Myocyte (in vitro differentiated cells): Measurements from ENCODE around the gene ZMPSTE24. TPM values are rescaled to one million over a fixed set of nuclear protein-coding genes. Genes with fewer than 3 reads are reported as not detected.
"Not testable (repeated sequence)": the region's sequence is repeated elsewhere in the genome, so short reads cannot be mapped to it uniquely, and the experiment has no call there.

Experiments used
- DNase-seq: peaks from one replicate; pipeline ENCODE4 v3.0.0-alpha.2; 2012; ENCODE audit warnings: low read depth
- total RNA-seq: library from RNA; depleted of rRNA; stranded (reverse); fragments of >200 nt; gene quantifications from 2 replicates; pipeline ENCODE4 v1.2.3, GENCODE V29; 2014

ZMPSTE24 gene
- total RNA-seq, 1 donor from 2014 or later: 52.2 TPM

DNA sequence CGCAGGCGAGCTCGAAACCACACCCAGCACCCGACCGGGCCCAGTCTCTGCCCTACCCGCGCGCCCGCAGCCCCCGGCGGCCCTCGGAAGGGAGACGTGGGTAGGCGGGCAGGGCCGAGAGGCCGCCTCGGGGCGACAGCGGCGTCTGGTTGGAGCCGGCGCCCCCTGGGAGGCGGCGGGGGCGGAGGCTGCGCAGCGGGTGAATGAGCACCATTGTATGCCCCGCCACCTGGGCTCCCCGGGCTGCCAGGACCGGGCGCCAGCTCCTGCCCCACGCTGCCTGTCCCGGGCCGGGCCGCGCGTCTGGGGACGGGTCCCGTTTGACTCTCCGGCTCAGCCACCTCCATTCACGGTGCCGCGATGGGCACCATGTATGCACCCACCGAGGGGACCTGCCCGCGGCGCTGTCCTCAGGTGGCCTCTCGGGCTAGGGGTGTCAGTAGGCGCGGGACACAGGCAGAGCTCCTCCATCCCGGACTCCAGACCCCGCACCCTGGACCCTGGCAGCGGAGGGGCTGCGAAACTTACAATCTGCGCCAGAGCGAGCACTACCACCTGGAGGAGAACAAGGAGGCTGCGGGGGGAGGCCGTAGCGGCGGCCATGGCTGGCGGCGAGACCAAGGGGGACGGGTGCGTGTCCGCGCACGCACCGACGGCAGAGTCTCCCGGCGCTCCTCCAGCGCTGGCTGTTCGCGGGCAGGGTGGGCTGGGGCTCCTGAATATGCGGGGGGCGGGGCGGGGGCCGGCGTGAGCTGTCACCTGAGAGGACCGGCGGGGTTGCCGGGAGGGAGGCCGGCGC is 58.8 kb downstream of the ZMPSTE24 start, which contains the start of gene COL9A2:
Gene COL9A2 (minus strand): TSS at position 692 of the 799 bp plus-strand sequence. CDS start 89 bp downstream, at position 603.
- DNase-seq: peak; percentile 23

DNA sequence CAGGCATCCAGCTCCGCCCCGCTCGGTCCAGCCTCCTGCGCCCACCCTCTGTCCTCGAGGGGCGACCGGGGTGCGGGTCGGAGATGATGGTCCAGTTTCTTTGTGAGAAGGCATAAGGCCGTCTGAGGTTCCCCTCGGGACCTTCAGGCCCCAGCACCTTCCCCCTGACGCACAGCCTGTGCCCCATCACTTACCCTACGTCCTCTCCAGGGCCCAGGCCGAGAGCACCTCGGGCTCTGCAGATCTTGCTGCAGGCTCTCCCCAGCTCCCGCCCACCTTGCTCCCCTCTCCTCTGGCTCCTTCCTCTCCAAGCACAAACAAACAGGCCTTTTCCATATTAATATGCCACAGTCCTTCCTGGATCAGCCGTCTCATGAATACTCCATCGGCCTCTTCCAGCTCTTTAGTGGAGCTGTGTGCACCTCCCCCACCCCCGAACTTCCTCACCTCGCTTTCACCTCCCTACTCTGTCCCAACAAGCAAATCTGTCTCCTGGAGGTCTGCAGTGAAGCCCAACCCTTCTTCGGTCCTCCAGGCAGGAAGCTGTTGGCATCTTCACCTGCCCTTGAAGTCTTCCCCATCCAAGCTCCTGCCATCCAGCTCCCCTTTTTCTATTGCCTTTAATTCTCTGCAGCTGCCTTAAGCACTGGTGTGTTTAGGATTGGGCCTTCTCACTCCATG is 59.5 kb downstream of the ZMPSTE24 start:
- no peak for DNase-seq

DNA sequence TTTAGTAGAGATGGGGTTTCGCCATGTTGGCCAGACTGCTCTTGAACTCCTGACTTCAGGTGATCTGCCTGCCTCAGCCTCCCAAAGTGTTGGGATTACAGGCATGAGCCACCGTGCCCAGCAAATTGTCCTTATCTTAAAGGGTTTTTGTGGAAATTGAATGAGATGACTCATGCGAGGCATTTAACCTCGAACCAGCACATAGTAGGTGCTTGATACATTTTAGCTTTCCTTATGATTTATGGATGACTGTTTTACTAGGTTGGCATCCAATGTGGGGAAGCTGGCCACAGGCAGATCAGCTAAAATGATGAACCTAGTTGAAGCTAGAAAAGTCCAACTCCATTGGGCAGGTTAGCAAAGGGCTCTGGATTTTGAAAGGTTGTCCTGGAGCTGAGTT is 60.4 kb downstream of the ZMPSTE24 start:
- no peak for DNase-seq

DNA sequence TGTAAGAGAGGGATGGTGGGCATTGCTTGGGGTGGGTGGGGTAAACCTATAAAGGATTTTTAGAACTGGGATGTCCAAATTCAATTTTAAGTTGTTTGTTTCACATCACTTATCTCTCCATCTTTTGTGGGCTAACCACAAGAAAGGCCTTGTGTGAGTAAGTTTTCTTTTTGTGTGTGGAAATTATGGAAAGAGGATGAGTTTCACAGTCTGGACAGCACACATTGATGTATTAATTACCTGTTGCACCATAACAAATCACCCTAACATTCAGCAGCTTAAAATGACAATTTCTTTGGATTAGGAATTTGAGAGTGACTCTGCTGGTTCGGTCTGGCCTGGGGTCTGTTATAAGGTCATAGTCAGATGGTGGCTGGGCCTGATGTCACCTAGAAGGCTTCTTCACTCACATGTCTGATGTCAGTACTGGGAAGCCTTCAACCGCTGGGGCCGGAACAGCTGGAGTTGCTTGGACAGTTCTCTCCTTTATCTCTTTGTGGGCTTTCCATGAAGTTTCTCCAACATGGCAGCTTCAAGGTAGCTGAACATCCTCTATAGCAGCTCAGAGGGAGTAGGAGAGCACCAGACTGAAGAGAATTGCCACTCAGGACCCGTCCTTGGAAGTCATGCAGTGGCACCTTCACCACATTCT is 61.1 kb downstream of the ZMPSTE24 start:
- no peak for DNase-seq

DNA sequence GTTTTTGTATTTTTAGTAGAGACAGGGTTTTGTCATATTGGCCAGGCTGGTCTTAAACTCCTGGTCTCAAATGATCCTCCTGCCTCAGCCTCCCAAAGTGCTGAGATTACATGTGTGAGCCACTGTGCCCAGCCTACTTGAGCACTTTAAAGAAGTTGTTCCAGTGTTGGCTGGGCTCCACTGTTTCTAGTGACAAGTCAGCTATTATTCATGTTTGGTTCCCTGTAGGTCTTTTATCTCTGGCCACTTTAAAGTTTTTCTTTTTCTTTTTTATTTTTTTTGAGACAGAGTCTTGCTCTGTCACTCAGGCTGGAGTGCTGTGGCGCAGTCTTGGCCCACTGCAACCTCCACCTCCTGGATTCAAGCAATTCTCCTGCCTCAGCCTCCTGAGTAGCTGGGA is 73.4 kb downstream of the ZMPSTE24 start:
- DNase-seq: not testable (repeated sequence)

DNA sequence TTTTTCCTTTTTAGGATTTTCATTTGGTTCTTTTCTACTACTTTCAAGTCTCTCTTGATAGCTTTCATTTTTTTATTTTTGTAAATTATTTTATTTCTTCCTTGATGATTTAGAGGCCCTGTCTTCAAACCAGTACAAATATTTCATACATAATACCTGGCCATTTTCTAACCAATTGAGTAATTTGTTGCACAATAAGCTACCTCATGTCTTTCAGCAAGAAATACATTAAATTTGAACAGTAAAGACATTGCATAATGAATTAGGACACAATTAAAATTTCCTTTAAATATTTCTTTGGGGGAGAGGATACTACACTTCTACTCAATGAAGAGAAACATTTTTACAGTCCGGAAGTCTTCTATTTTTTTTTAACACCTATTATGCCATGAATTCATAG is 74.7 kb downstream of the ZMPSTE24 start:
- DNase-seq: no peak

DNA sequence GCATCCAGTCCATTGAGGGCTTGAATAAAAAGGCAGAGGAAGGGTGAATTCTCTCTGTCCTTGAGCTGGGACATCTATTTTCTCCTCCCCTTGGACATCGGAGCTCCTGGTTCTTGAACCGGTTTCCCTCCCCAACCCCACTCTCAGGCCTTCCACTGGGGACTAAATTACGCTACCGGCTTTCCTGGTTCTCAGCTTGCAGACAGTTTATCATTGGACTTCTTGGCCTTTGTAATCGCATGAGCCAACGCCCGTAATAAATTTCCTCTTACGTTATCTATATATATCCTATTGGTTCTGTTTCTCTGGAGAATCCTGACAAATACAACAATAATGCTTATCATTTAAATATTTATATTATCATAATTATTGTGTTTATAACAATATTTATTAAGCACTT is 79.4 kb downstream of the ZMPSTE24 start:
- no peak for DNase-seq

DNA sequence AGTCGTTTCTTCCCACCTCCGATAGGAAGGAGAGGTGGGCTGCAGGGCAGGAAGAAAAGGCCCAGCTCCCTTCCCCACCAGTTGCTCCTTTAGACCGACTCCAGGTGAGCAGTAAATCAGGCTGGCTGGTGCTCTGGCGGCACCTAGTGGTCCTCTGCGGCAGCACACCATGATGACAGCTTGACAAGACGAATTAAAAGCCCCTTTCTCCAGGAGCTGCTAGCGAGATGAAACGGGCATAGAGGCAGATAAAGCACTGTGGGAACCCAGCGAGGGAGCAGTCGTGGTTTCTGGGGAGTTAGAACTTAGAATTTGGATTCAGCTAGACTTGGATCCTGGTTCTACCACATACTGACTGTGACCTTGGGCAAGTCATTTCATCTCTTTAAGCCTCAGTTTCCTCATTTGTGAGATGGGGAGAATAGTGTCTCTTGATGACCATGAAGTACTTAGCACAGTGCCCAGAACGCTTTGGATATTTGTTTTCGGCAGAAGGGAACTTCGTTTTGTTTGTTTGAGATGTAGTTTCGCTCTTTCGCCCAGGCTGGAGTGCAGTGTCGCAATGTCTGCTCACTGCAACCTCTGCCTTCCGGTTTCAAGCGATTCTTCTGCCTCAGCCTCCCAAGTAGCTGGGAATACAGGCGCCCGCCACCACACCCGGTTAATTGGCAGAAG is 80.8 kb downstream of the ZMPSTE24 start:
- DNase-seq: peak; percentile 81

DNA sequence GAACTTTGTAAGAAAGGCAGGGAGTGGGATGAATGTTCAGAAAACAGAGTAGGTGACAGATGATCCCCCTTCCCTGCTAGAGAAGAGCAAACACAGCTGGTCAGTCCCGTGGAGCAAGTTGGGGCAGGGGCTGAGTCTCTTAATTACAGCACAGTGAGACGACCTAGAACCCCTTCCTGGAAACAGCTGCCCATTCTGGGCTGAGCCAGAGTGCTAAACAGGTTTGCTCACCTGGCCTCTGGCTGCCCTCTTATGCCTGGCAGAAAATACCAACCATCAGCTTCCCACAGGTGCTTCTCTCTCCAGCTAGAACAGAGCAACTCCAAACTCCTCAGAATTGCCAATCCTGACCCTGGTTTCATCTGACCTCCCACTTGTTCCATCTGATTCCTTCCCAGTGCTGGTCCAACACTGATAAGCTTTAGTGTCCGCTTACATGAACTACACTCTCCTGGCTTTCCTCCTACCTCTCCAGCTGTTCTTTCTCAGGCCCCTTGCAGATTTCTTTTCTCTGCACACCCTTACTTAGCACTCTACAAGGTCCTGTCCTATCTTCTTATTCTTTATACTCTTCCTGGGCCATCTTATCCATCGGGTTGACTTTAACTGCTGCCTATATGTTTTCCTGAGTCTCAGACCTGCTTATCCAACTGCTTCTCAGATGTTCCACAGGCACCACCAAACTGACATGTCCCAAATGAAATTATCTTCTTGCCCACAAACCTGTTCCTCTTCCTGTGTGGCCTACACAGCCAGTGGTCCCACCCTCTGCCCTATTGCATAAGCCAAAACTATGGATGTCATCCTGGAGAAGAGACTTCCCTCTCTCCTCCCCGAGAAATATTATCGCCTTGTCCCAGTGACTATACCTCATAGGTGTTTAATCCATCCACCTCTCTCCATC is 81.6 kb downstream of the ZMPSTE24 start:
- no peak for DNase-seq

DNA sequence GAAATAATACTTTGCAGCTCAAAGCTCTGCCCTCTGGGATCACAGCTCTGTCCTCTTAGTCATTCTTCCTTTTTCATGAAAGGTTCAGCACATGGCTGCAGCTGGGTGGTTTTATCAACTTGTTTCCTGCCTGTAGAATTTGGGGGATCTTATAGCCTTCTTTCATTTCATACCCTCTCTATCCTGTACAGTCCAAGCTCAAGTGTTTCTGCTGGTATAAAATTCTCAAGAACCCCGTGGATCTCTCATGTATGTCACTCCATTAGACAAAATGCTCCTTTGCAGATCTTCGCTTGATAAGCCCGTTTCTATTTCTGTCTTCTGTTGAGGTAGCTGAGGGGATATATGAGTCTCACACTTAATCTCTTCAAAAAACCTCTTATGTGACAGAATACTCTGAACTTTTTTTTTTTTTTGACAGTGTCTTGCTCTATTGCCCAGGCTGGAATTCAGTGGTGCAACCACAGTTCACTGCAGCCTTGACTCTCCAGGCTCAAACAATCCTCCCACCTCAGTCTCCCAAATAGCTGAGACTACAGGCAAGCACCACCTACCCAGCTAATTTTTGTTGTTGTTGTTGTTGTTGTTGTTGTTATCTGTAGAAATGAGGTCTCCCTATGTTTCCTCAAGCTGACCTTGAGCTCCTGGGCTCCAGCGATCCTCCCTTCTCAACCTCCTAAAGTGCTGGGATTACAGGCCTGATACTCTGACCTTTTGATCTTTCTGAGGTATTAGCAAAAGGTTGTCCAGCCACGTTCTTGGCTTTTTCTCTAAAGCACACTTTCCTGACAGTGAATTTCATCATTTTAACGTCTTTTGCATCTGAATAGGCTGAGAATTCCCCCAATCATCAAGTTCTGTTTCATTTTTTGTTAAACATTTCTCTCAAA is 83.7 kb downstream of the ZMPSTE24 start:
- no peak for DNase-seq

DNA sequence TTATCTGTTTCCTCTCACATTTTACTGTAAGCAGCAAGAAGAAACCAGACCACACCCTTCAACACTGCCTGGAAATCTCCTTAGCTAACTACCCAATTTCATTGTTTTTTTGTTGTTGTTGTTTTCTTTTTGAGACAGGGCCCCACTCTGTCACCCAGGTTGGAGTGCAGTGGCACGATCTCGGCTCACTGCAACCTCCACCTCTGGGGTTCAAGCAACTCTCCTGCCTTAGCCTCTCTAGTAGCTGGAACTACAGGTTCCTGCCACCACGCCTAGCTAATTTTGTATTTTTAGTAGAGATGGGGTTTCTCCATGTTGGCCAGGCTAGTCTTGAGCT is 84.3 kb downstream of the ZMPSTE24 start:
- DNase-seq: not testable (repeated sequence)

Other genes with a start within 250 kb of the ZMPSTE24 start
- gene CAP1, start 217.5 kb upstream of the ZMPSTE24 start, total RNA-seq: 121 and 122 TPM in 2 replicates
- 42.0 and 46.4 TPM in 2 replicates for gene PPT1, start 161.0 kb upstream of the ZMPSTE24 start, total RNA-seq
- gene RLF, start 96.8 kb upstream of the ZMPSTE24 start, total RNA-seq: 20.8 and 22.9 TPM in 2 replicates
- gene TMCO2, start 10.3 kb upstream of the ZMPSTE24 start, total RNA-seq: not detected in 2 replicates
- gene COL9A2, start 59.0 kb downstream of the ZMPSTE24 start, total RNA-seq: 0.24 and 0.94 TPM in 2 replicates
- 15.8 and 21.2 TPM in 2 replicates for gene SMAP2, start 115.5 kb downstream of the ZMPSTE24 start, total RNA-seq
- 3.3 and 4.1 TPM in 2 replicates for gene ZFP69B, start 192.2 kb downstream of the ZMPSTE24 start, total RNA-seq
- 1.8 and 2.4 TPM in 2 replicates for gene ZFP69, start 219.1 kb downstream of the ZMPSTE24 start, total RNA-seq